ENCODE measurements around the gene SLC2A4RG.
"Not testable (repeated sequence)": the region's sequence is repeated elsewhere in the genome, so short reads cannot be mapped to it uniquely, and the experiment has no call there.

The SLC2A4RG gene

GRCh38 chr20:63776875-63777274 is 37.3 kb downstream of the SLC2A4RG start:
- not testable (repeated sequence) for H3K27me3 ChIP-seq (ENCODE audit: control insufficient read depth, insufficient read depth, low read length); H3K9ac ChIP-seq (ENCODE audit: low read length); H3K4me3 ChIP-seq (ENCODE audit: low read length); H3K36me3 ChIP-seq (ENCODE audit: control insufficient read depth, insufficient read depth, low read length); H3K4me1 ChIP-seq (ENCODE audit: control insufficient read depth, insufficient read depth, low read length); H3K27ac ChIP-seq (ENCODE audit: low read depth, low read length)

GRCh38 chr20:63777614-63778013 is 38.0 kb downstream of the SLC2A4RG start:
- no peak overlapping the region for H3K27ac ChIP-seq (ENCODE audit: low read depth, low read length)
- no peaks in the 10 kb centered on the region for H3K36me3 ChIP-seq (ENCODE audit: control insufficient read depth, insufficient read depth, low read length)
- H3K27me3 ChIP-seq (ENCODE audit: control insufficient read depth, insufficient read depth, low read length), result no peaks in the 10 kb centered on the region
- no peak overlapping the region for H3K4me3 ChIP-seq (ENCODE audit: low read length)
- no peak overlapping the region for H3K9ac ChIP-seq (ENCODE audit: low read length)
- H3K4me1 ChIP-seq (ENCODE audit: control insufficient read depth, insufficient read depth, low read length), result peaks cover 2% of the 10 kb centered on the region

DNA sequence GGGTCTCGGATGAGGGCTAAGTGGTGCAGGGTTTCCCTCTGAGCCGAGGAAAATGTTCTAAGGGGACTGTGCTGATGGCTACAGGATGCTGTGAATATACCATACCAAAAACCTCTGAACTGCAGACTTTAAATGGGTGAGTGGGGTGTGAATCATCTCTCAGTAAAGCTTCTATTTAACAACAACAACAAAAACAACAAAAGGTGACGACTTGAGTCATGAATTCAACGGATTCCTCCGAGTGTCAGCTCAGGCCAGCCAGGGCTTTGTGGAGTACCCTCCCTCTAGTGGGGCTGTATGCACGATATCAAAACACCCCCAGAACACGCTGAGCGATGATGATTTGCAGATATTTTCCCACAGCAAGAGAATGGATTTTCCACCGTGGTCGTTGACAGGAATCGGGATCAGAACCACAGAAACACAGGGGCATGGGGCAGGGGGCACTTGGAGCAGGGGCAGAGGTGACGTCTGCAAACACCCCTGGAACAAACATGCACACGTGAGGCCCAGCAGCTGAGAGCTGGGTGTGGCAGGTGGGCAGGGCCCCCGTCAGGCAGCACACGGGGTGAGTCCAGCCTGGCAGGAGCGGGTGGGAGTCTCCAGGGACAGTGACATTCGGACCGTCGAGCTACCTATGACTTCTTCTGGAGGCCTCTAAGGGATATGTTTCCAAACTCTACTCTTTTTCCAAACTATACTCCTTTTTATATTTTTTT is 38.6 kb downstream of the SLC2A4RG start:
- Histone ChIP-seq H3K27ac (ENCODE audit: low read depth, low read length) (no peak overlapping the region), H3K4me1 (ENCODE audit: control insufficient read depth, insufficient read depth, low read length) (peaks cover 2% of the 10 kb centered on the region), H3K9ac (ENCODE audit: low read length) (no peak overlapping the region), H3K36me3 (ENCODE audit: control insufficient read depth, insufficient read depth, low read length) (no peaks in the 10 kb centered on the region), H3K27me3 (ENCODE audit: control insufficient read depth, insufficient read depth, low read length) (no peaks in the 10 kb centered on the region), H3K4me3 (ENCODE audit: low read length) (no peak overlapping the region)

GRCh38 chr20:63778857-63779256 is 39.3 kb downstream of the SLC2A4RG start:
- no peak overlapping the region for H3K4me3 ChIP-seq (ENCODE audit: low read length)
- H3K27ac ChIP-seq (ENCODE audit: low read depth, low read length), result no peak overlapping the region
- H3K36me3 ChIP-seq (ENCODE audit: control insufficient read depth, insufficient read depth, low read length), result no peaks in the 10 kb centered on the region
- H3K4me1 ChIP-seq (ENCODE audit: control insufficient read depth, insufficient read depth, low read length), result peaks cover 2% of the 10 kb centered on the region
- no peaks in the 10 kb centered on the region for H3K27me3 ChIP-seq (ENCODE audit: control insufficient read depth, insufficient read depth, low read length)
- H3K9ac ChIP-seq (ENCODE audit: low read length), result no peak overlapping the region

DNA sequence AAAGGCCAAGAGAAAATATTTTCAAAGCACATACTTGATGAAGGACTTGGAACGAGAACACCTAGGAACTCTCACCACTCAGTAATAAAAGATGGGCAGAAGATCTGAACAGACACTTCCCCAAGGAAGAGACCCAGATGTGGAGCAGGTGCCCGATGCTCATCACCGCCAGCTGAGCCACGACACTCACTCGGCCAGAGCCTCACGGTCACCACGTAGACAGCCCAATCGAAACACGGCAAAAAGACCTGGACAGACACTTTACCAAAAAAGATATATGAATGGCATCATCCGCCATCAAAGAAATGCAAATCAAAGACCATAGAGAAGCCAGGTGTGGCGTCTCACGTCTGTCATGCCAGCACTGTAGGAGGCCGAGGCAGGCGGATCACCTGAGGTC is 41.6 kb downstream of the SLC2A4RG start:
- no peaks in the 10 kb centered on the region for H3K4me1 ChIP-seq (ENCODE audit: control insufficient read depth, insufficient read depth, low read length)
- H3K27me3 ChIP-seq (ENCODE audit: control insufficient read depth, insufficient read depth, low read length), result no peaks in the 10 kb centered on the region
- no peak overlapping the region for H3K27ac ChIP-seq (ENCODE audit: low read depth, low read length)
- no peaks in the 10 kb centered on the region for H3K36me3 ChIP-seq (ENCODE audit: control insufficient read depth, insufficient read depth, low read length)
- H3K4me3 ChIP-seq (ENCODE audit: low read length), result no peak overlapping the region
- H3K9ac ChIP-seq (ENCODE audit: low read length), result no peak overlapping the region

GRCh38 chr20:63782051-63782471 is 42.5 kb downstream of the SLC2A4RG start:
- no peaks in the 10 kb centered on the region for H3K4me1 ChIP-seq (ENCODE audit: control insufficient read depth, insufficient read depth, low read length)
- H3K27ac ChIP-seq (ENCODE audit: low read depth, low read length), result no peak overlapping the region
- H3K4me3 ChIP-seq (ENCODE audit: low read length), result no peak overlapping the region
- H3K27me3 ChIP-seq (ENCODE audit: control insufficient read depth, insufficient read depth, low read length), result no peaks in the 10 kb centered on the region
- no peaks in the 10 kb centered on the region for H3K36me3 ChIP-seq (ENCODE audit: control insufficient read depth, insufficient read depth, low read length)
- no peak overlapping the region for H3K9ac ChIP-seq (ENCODE audit: low read length)

DNA sequence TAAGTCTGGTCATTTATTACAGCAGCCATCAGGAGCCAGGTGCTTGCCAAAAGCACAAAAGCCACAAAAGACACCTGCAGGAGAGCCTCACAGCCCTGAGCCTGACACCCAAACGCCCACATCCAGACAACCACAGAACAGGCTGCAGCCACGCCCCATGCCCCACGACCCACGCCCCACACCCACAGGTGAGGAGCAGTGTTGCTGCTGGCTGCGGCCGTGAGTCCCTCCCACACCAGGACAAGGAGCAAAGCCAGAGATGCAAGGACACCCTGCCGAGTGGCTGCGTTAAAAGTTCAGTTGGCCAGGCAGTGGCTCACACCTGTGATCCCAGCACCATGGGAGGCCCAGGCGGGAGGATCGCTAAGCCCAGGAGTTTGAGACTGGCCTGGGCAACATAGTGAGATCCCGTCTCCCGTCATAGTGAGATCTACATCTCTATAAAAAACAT is 43.0 kb downstream of the SLC2A4RG start:
- Histone ChIP-seq H3K27me3 (ENCODE audit: control insufficient read depth, insufficient read depth, low read length) (no peaks in the 10 kb centered on the region), H3K36me3 (ENCODE audit: control insufficient read depth, insufficient read depth, low read length) (no peaks in the 10 kb centered on the region), H3K27ac (ENCODE audit: low read depth, low read length) (no peak overlapping the region), H3K4me1 (ENCODE audit: control insufficient read depth, insufficient read depth, low read length) (no peaks in the 10 kb centered on the region), H3K4me3 (ENCODE audit: low read length) (no peak overlapping the region), H3K9ac (ENCODE audit: low read length) (no peak overlapping the region)

DNA sequence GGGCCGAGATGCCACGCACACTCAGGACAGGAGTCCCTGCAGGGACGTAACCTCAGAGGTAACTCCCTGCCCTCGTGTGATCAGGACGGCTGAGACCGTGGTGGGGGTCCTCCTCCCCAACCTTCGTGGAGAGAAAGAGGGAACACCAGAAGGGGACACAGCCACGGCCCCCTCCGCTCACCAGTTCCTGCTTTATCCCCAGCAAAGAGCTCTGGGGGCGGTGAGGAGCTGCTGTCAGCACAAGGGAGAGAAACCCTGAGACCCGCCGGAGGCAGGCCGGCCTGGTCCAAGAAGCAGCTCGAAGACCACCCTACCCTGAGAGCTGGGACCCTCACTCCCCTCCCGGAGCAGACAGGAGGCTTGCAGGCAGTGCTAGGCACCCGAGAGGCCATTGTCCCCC is 44.4 kb downstream of the SLC2A4RG start:
- H3K36me3 ChIP-seq (ENCODE audit: control insufficient read depth, insufficient read depth, low read length), result no peaks in the 10 kb centered on the region

GRCh38 chr20:63785691-63786131 is 46.1 kb downstream of the SLC2A4RG start:
- no peak overlapping the region for H3K9ac ChIP-seq (ENCODE audit: low read length)
- H3K36me3 ChIP-seq (ENCODE audit: control insufficient read depth, insufficient read depth, low read length), result no peaks in the 10 kb centered on the region
- H3K27me3 ChIP-seq (ENCODE audit: control insufficient read depth, insufficient read depth, low read length), result no peaks in the 10 kb centered on the region
- H3K4me3 ChIP-seq (ENCODE audit: low read length), result no peak overlapping the region
- H3K27ac ChIP-seq (ENCODE audit: low read depth, low read length), result no peak overlapping the region
- no peaks in the 10 kb centered on the region for H3K4me1 ChIP-seq (ENCODE audit: control insufficient read depth, insufficient read depth, low read length)

More for the DNA sequence above, 44.4 kb downstream of the SLC2A4RG start:
- H3K27me3 ChIP-seq (ENCODE audit: control insufficient read depth, insufficient read depth, low read length), result no peaks in the 10 kb centered on the region
- no peak overlapping the region for H3K27ac ChIP-seq (ENCODE audit: low read depth, low read length)
- H3K4me3 ChIP-seq (ENCODE audit: low read length), result no peak overlapping the region
- no peaks in the 10 kb centered on the region for H3K4me1 ChIP-seq (ENCODE audit: control insufficient read depth, insufficient read depth, low read length)
- H3K9ac ChIP-seq (ENCODE audit: low read length), result no peak overlapping the region

DNA sequence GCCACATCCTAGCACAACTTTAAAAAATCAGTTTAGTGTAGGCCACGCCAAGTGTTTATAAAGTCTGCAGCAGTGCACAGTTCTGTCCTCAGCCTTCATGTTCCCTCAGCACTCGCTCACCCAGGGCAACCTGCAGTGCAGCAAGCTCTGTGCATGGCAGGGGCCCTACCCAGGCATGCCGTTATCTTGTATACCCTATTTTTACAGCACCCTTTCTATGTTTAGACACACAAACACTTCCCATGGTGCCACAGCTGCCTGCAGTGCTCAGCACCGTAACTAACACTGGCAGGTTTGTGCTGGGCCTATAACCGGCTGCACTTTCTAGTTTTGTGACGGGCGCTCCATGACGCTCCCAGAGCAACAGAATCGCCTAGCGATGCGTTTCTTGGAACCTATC is 47.7 kb downstream of the SLC2A4RG start:
- Histone ChIP-seq H3K4me1 (ENCODE audit: control insufficient read depth, insufficient read depth, low read length) (no peaks in the 10 kb centered on the region), H3K36me3 (ENCODE audit: control insufficient read depth, insufficient read depth, low read length) (no peaks in the 10 kb centered on the region)

DNA sequence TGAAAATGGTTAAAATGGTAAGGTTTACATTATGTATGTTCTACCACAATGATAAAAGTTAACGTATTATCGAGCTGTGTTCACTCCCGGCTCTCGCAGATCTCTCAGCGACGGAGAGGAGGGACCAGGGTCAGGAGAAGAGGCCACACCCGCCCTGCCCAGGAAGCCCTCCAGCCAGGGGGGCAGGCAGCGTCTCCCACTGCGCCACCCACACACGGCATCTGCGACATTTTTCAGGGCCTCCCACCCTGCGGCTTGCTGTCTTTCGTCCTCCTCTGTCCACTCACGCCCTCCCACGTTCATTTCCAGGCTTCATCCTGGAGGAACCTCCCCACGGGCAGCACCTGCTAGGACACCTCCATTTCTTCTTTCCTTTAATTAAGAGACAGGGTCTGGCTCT is 48.2 kb downstream of the SLC2A4RG start:
- Histone ChIP-seq H3K27me3 (ENCODE audit: control insufficient read depth, insufficient read depth, low read length) (no peaks in the 10 kb centered on the region), H3K27ac (ENCODE audit: low read depth, low read length) (no peak overlapping the region), H3K9ac (ENCODE audit: low read length) (no peak overlapping the region), H3K4me3 (ENCODE audit: low read length) (no peak overlapping the region), H3K36me3 (ENCODE audit: control insufficient read depth, insufficient read depth, low read length) (no peaks in the 10 kb centered on the region), H3K4me1 (ENCODE audit: control insufficient read depth, insufficient read depth, low read length) (no peaks in the 10 kb centered on the region)

More for the DNA sequence above, 47.7 kb downstream of the SLC2A4RG start:
- Histone ChIP-seq H3K27me3 (ENCODE audit: control insufficient read depth, insufficient read depth, low read length) (no peaks in the 10 kb centered on the region), H3K4me3 (ENCODE audit: low read length) (no peak overlapping the region), H3K9ac (ENCODE audit: low read length) (no peak overlapping the region), H3K27ac (ENCODE audit: low read depth, low read length) (no peak overlapping the region)

DNA sequence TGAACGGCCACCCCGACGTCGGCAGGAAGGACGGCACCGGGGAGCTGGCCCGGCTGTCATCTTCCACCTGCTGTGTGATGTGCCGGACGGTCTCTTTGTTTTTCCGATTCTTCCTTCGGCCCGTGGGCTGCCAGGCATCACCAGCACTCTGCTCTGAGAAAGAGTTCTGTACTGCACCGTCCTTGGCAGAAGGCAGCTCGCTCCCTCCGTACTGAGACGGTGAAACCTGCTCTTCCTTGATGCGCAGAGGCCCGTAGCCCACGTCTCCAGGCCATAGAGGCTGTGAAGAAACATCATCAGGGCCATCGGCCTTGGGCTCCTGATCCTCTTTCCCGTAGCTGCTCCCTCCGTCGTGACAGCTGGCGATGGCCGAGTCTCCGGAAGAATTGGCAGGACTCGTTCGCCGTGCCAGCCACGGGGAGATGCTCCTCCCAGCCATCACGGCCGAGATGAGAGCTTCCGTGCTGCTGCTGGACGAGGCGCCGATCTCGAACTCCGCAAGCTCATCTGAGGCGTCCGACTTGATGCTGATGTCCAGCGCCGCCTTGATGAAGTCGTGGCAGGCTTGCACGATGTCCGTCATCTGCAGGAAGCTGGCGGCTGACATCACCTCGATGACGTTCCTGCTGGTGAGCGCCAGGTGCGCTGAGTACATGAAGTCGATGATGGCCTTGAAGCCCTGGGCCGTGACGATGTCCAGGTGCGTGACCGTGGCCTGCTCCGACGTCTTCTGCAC is 50.4 kb downstream of the SLC2A4RG start:
- Histone ChIP-seq H3K36me3 (ENCODE audit: control insufficient read depth, insufficient read depth, low read length) (no peaks in the 10 kb centered on the region), H3K9ac (ENCODE audit: low read length) (no peak overlapping the region), H3K27ac (ENCODE audit: low read depth, low read length) (no peak overlapping the region), H3K4me1 (ENCODE audit: control insufficient read depth, insufficient read depth, low read length) (no peaks in the 10 kb centered on the region), H3K27me3 (ENCODE audit: control insufficient read depth, insufficient read depth, low read length) (no peaks in the 10 kb centered on the region), H3K4me3 (ENCODE audit: low read length) (no peak overlapping the region)
